Coronary artery (tissue), 2 donors: ENCODE measurements around the gene SPOCK3.
"Not testable (repeated sequence)": the region's sequence is repeated elsewhere in the genome, so short reads cannot be mapped to it uniquely, and the experiment has no call there.

Experiments used
- DNase-seq: peaks from one replicate; pipeline ENCODE4 v3.0.0-alpha.2; 2017; ENCODE audit warnings: low spot score
- H3K27ac ChIP-seq, 2 donors: fragments of 200-600 bp; sonication (generic); one replicate each; pipeline ENCODE4 v1.5.1; 2016 to 2019
- H3K4me3 ChIP-seq: fragments of 200-600 bp; sonication (generic); 2 replicates; pipeline ENCODE4 v1.5.1; 2016; ENCODE audit warnings: mild to moderate bottlenecking, moderate library complexity
- TF ChIP-seq, protein P1 (sequence below): fragments of 200-600 bp; sonication (generic); IDR thresholded peaks from one replicate; pipeline ENCODE4 v1.5.1; 2019; ENCODE audit warnings: antibody characterized with exemption

Gene SPOCK3

DNA sequence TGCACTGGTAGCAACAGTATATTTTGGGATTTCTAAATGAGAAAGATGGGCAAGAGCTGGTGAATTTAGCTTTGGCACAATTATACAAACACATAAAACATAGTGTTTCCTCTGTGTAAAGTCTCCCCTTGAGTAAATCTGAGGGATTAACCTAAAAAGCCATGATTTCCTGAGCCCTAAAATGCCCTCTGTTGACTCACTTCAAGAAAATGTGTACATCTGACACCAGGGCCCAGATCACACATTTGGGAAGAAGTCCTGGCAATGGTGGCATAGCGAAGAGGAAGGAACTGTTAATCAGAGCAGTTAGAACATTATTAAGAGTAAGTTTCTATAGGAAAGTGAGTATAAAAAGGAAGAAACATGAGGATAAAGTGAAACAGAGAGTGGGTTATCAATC is 338.5 kb downstream of the SPOCK3 start:
- Histone ChIP-seq H3K4me3 (no peak overlapping the region), H3K27ac (no peak overlapping the region)
- TF ChIP-seq, protein P1, sequence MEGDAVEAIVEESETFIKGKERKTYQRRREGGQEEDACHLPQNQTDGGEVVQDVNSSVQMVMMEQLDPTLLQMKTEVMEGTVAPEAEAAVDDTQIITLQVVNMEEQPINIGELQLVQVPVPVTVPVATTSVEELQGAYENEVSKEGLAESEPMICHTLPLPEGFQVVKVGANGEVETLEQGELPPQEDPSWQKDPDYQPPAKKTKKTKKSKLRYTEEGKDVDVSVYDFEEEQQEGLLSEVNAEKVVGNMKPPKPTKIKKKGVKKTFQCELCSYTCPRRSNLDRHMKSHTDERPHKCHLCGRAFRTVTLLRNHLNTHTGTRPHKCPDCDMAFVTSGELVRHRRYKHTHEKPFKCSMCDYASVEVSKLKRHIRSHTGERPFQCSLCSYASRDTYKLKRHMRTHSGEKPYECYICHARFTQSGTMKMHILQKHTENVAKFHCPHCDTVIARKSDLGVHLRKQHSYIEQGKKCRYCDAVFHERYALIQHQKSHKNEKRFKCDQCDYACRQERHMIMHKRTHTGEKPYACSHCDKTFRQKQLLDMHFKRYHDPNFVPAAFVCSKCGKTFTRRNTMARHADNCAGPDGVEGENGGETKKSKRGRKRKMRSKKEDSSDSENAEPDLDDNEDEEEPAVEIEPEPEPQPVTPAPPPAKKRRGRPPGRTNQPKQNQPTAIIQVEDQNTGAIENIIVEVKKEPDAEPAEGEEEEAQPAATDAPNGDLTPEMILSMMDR, result no peak
- DNase-seq, result no peak

DNA sequence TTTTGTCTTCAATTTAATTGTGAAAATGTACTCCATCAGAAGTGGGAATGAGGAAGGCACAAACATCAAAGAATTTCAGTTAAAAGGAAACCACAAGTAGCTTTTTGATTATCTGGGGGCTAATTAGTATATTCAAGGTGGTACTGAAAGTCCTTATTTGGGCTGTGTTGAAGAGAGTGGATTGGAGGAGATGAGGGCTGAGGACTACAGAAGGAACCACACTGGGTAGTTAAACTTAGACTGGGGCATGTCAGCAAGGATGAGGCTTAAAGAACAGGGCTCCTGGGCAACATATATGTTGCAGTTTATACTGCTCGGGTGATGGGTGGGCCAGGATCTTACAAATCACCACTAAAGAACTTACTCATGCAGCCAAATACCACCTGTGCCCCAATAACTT is 346.8 kb downstream of the SPOCK3 start:
- TF ChIP-seq, protein P1, result no peak
- no peak overlapping the region for H3K27ac ChIP-seq
- no peak overlapping the region for H3K4me3 ChIP-seq
- no peak for DNase-seq

DNA sequence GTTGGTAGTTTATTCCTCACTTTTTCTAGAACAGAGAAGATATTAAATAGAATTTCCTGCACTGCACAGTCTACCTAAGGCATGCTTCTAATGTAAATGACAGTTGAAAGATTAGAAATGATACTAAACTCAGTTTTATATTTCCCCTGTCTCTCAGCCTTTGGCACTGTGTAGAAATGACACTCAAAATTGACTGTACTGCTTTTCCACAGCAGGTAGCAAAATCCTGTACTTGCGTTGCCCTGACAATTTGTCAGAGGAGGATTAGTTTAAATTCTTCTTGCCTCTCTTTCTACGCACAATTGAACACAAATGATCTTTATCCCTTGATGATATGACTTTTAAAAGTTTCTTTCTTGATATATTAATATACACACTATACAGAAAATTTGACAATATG is 347.6 kb downstream of the SPOCK3 start:
- no peak for DNase-seq
- Histone ChIP-seq H3K27ac (no peak overlapping the region), H3K4me3 (no peak overlapping the region)
- TF ChIP-seq, protein P1, result no peak

DNA sequence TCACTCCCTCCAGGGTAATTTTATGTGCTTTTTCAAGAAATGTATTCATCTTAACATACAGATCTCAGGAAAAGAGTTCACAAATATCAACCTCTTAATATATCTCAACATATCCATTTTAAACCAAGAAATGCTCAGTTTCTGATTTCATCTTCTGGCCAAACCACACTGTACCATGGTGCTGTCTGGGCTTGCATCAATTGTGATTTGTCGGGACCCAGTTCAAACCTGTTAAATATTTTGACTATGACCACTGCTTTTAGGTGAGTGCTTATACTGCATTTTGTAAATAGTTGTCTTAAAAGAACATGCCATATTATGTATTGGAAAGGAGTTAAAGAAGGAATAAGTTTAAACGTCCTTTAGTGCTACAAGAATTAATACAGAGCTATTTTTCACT is 352.1 kb downstream of the SPOCK3 start:
- Histone ChIP-seq H3K4me3 (no peak overlapping the region), H3K27ac (no peak overlapping the region)
- no peak for DNase-seq
- TF ChIP-seq, protein P1, result no peak

DNA sequence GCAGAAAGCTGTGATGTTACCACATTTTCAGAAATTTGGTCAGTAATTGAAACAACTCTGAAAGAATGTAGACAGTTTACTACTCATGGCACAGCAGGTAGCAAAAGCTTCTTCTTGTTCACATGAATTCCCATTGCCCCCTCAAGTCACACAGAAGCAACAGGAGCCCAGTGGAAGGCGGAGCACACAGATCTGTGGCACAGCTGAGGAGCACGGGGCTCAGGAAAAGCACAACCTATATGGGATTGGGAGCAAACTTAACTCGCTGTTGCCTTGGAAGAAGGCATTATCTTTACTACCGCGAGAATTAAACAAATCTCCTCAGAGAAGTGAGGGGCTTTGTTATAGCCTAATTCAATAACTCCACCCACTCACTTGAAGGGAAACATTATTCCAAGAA is 358.5 kb downstream of the SPOCK3 start:
- TF ChIP-seq, protein P1, result no peak
- DNase-seq, result no peak
- H3K4me3 ChIP-seq, result no peak overlapping the region
- H3K27ac ChIP-seq, result no peak overlapping the region

DNA sequence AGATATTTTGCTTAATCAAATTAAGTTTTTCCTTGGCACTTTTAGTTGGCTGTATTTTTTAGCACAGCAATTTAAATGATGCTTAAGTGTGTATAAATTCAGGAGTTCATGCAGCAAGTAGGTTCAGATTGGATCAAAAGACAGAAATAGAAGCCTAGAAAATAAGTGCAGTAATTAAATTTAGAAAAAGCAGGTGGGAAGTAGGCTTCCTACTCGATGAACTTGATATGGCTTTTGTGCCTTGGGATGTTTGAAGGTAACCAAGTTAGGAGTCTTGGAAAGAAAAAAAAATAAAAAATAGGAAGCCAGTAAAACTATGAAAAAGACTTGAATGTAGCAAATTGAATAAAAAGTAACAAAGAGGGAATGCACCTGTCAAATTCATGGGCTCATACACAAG is 372.3 kb downstream of the SPOCK3 start:
- TF ChIP-seq, protein P1, result no peak
- Histone ChIP-seq H3K4me3 (no peak overlapping the region), H3K27ac (no peak overlapping the region)
- DNase-seq, result no peak

DNA sequence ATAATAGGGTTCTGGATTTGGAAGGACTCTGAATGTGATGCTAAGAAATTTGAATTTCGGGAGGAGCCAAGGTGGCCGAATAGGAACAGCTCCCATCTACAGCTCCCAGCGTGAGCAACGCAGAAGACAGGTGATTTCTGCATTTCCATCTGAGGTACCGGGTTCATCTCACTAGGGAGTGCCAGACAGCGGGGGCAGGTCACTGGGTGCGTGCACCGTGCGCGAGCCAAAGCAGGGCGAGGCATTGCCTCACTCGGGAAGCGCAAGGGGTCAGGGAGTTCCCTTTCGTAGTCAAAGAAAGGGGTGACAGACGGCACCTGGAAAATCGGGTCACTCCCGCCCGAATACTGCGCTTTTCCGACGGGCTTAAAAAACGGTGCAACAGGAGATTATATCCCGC is 383.9 kb downstream of the SPOCK3 start:
- H3K27ac ChIP-seq, DNase-seq, H3K4me3 ChIP-seq: not testable (repeated sequence)

DNA sequence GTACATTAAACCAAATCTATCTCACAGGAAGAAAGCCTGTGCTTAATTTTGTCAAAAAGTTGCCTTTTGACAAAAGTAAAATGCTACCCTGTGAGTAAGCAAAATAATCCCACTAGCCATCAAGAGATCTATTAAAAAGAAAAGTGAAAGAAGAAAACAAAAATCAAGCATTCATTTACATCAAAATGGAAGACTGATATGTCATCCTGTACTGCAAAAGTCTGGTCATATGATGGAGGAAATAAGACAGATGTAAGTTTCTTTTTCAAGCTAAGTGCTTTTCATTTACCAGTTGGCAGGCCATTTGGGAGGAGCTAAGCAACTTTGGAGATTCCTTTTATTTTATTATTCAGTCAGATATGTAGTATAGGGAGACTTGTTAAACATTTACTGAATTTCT is 387.4 kb downstream of the SPOCK3 start:
- no peak overlapping the region for H3K27ac ChIP-seq
- no peak for DNase-seq
- no peak overlapping the region for H3K4me3 ChIP-seq
- TF ChIP-seq, protein P1, result no peak
